ENCODE data around the gene KRT83. TPM values are rescaled to one million over a fixed set of nuclear protein-coding genes. Genes with fewer than 3 reads are reported as not detected.
"Not testable (repeated sequence)": the region's sequence is repeated elsewhere in the genome, so short reads cannot be mapped to it uniquely, and the experiment has no call there.

The KRT83 gene
- total and polyA plus RNA-seq, 3 donors from 2014 or later, result 0.39 to 1.2 (median 0.44) TPM

DNA sequence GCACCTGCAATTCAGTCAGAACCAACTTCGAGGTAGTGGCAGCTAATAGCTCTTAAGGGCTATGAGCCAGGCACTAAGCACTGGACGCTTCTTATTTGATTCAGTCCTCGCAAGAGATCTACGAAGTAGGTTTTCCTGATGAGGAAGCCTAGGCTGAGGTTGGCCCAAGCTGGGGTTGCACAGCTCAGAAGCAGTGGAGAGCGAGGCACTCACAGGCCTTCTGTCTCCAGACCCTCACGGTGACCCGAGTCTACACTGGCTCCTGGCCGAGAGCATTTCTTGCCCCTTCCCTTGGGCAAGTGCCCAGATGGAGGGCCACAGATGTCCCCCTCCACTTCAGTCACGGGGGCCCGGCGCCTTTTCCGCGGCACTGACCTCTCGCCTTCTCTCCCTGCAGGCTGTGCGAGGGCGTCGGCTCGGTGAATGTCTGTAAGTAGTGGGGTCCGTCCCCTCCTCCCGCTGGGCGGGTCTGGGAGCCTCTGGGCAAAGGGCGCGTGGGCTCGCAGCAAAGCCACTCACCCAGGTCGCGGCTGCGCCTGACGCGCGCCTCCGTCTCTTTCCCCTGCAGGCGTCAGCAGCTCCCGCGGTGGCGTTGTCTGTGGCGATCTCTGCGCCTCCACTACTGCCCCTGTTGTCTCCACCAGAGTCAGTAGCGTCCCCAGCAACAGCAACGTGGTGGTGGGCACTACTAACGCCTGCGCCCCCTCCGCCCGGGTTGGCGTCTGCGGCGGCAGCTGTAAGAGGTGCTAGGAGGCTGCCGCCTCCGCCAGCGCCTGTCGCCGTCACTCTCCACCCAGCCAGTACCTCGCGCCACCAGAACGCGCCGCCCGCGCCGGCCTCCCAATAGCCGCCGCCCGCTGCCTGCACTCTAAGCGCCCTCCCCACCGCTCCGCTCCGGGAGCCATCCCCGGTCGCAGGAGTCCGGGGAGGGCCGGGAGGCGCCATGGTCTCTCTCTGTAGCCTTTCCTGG, 13.1 kb downstream of the KRT83 start:
- H3K9me3 ChIP-seq, result no peaks in the 10 kb centered on the region
- no peaks in the 10 kb centered on the region for H3K27me3 ChIP-seq
- no peaks in the 10 kb centered on the region for H3K4me1 ChIP-seq
- H3K4me3 ChIP-seq, result peak overlapping the region; percentile 36 to 39
- TF ChIP-seq, protein P1, sequence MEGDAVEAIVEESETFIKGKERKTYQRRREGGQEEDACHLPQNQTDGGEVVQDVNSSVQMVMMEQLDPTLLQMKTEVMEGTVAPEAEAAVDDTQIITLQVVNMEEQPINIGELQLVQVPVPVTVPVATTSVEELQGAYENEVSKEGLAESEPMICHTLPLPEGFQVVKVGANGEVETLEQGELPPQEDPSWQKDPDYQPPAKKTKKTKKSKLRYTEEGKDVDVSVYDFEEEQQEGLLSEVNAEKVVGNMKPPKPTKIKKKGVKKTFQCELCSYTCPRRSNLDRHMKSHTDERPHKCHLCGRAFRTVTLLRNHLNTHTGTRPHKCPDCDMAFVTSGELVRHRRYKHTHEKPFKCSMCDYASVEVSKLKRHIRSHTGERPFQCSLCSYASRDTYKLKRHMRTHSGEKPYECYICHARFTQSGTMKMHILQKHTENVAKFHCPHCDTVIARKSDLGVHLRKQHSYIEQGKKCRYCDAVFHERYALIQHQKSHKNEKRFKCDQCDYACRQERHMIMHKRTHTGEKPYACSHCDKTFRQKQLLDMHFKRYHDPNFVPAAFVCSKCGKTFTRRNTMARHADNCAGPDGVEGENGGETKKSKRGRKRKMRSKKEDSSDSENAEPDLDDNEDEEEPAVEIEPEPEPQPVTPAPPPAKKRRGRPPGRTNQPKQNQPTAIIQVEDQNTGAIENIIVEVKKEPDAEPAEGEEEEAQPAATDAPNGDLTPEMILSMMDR (IDR thresholded peaks at IDR 0.05), result peak in 1 of 3 experiments; percentile 34
- no peak for TF ChIP-seq POLR2A (IDR thresholded peaks at IDR 0.05)
- no peaks in the 10 kb centered on the region for H3K36me3 ChIP-seq (ENCODE audit: low read depth, missing control alignments)
- 9 to 14% methylated on average over 19 to 64 of the region's 71 CpGs for WGBS, 2 donors
- peak; percentile 67 for DNase-seq
- no peak overlapping the region for H3K27ac ChIP-seq
- intact Hi-C loops (cut with DNase I; ENCODE audit: low total_unique reads), result no loop called here

- no peak for DNase-seq
- Histone ChIP-seq H3K36me3 (ENCODE audit: low read depth, missing control alignments) (no peaks in the 10 kb centered on the region), H3K9me3 (no peaks in the 10 kb centered on the region), H3K4me3 (no peak overlapping the region), H3K4me1 (no peaks in the 10 kb centered on the region), H3K27ac (no peak overlapping the region), H3K27me3 (no peaks in the 10 kb centered on the region)
- intact Hi-C loops (cut with DNase I; ENCODE audit: low total_unique reads), result no loop called here
- TF ChIP-seq, protein P1 (IDR thresholded peaks at IDR 0.05), result no peak
- no peak for TF ChIP-seq POLR2A (IDR thresholded peaks at IDR 0.05)
- WGBS, 2 donors, result 89 to 93% methylated on average over 2 of the region's 2 CpGs
Observed at GRCh38 chr12:52306731-52307130, 14.5 kb downstream of the KRT83 start.

DNA sequence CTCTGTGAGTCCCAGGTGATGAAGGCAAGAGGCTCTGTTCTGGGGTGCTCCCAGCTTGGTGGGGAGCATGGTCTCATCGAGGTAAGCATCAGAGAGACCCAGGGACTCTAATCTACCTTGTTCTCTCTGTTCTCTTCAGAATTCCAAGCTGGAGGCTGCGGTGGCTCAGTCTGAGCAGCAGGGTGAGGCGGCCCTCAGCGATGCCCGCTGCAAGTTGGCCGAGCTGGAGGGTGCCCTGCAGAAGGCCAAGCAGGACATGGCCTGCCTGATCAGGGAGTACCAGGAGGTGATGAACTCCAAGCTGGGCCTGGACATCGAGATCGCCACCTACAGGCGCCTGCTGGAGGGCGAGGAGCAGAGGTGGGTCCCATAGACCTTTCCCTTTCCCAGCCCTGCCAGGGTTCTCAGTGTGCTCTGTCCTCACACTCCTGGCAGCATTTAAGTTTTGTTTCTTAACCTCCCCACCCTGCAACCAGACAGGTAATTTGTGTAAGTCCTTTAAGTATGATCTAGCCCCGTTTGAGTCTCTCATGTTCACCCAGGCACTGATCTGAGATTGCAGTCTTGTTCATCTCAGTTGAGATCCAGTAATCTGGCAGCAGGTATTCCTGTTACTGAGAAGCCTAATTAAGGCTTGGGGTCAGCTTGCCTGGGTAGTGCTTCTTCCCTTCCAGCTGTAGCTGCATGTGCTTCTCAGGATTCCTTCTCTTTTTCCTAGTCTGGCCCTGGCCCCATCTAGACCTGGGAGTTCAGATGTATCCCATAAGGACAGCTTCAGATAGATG, 15.1 kb downstream of the KRT83 start:
- Histone ChIP-seq H3K27ac (no peak overlapping the region), H3K4me3 (no peak overlapping the region), H3K9me3 (no peaks in the 10 kb centered on the region), H3K4me1 (no peaks in the 10 kb centered on the region), H3K36me3 (ENCODE audit: low read depth, missing control alignments) (no peaks in the 10 kb centered on the region), H3K27me3 (no peaks in the 10 kb centered on the region)
- intact Hi-C loops (cut with DNase I; ENCODE audit: low total_unique reads), result no loop called here
- TF ChIP-seq POLR2A (IDR thresholded peaks at IDR 0.05), result no peak
- TF ChIP-seq, protein P1 (IDR thresholded peaks at IDR 0.05), result peak in 1 of 3 experiments; percentile 7
- WGBS, 2 donors, result 86 to 91% methylated on average over 2 to 11 of the region's 11 CpGs
- no peak for DNase-seq

DNA sequence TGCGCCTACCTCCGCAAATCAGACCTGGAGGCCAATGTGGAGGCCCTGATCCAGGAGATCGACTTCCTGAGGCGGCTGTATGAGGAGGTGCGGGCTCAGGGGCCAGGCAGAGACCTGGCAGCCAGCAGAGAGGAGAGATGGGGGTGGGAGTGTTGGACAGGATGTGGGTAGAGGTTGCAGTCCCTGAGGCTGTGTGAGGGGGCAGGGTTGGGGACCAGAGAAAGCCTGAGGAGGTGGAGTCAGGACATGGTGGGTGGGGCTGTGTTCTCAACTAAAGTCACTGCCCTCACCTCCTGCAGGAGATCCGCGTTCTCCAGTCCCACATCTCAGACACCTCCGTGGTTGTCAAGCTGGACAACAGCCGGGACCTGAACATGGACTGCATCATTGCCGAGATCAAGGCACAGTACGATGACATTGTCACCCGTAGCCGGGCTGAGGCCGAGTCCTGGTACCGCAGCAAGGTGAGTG, 16.2 kb downstream of the KRT83 start:
- H3K4me1 ChIP-seq; H3K27ac ChIP-seq; H3K27me3 ChIP-seq; H3K9me3 ChIP-seq; intact Hi-C loops (cut with DNase I; ENCODE audit: low total_unique reads); DNase-seq; H3K36me3 ChIP-seq (ENCODE audit: low read depth, missing control alignments); H3K4me3 ChIP-seq: not testable (repeated sequence)
- 84 to 87% methylated on average over 8 to 15 of the region's 15 CpGs for WGBS, 2 donors

- H3K9me3 ChIP-seq; H3K27ac ChIP-seq; H3K4me3 ChIP-seq; DNase-seq; H3K36me3 ChIP-seq (ENCODE audit: low read depth, missing control alignments); H3K27me3 ChIP-seq; H3K4me1 ChIP-seq; intact Hi-C loops (cut with DNase I; ENCODE audit: low total_unique reads): not testable (repeated sequence)
- WGBS, 2 donors, result no CpG with 5 or more reads among the region's 5 CpGs
Observed at GRCh38 chr12:52302242-52302914, 18.8 kb downstream of the KRT83 start.

DNA sequence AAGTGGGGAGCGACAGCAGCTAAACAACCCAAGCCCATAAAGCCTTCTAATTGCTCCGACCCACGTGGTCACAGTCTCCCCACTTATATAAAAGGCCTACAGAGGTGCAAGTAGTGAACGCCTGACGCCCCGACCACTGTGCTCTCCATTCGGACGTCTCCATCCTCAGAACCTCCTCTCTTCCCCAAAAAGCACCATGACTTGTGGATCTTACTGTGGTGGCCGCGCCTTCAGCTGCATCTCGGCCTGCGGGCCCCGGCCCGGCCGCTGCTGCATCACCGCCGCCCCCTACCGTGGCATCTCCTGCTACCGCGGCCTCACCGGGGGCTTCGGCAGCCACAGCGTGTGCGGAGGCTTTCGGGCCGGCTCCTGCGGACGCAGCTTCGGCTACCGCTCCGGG, 19.5 kb downstream of the KRT83 start:
- DNase-seq; H3K27ac ChIP-seq; intact Hi-C loops (cut with DNase I; ENCODE audit: low total_unique reads); H3K9me3 ChIP-seq; H3K36me3 ChIP-seq (ENCODE audit: low read depth, missing control alignments); H3K27me3 ChIP-seq; H3K4me3 ChIP-seq; H3K4me1 ChIP-seq: not testable (repeated sequence)
- whole genome bisulfite sequencing, 2 donors, result 51 to 52% methylated on average over 19 to 22 of the region's 31 CpGs

Data from testis (tissue), 3 donors.